GM13976 (cell line): ENCODE data around the gene XPC.

Source experiments
- DNase-seq: peaks from one replicate; pipeline ENCODE4 v3.0.0; 2012; ENCODE audit warnings: low spot score
- in situ Hi-C: fragments of 300-500 bp; cut with MboI; formaldehyde crosslinking; loops from one replicate; pipeline ENCODE4 v1.12.0; 2022; ENCODE audit warnings: low sequenced_read_pairs, mixed read lengths, inconsistent platforms; ENCODE audit not compliant: unreplicated experiment
- TF ChIP-seq, protein P1 (sequence below): IDR thresholded peaks from 2 replicates; pipeline ENCODE4 v1.5.1; 2012; ENCODE audit warnings: borderline replicate concordance, mild to moderate bottlenecking; ENCODE audit not compliant: insufficient read depth; ENCODE audit errors: extremely low read depth, missing control alignments, control extremely low read depth

XPC gene

GRCh38 chr3:14175383-14176037, 2.9 kb downstream of the XPC start:
- in situ Hi-C loops, result no loop called here
- no peak for DNase-seq

GRCh38 chr3:14174483-14174882, 3.9 kb downstream of the XPC start:
- in situ Hi-C loops, result no loop called here
- TF ChIP-seq, protein P1, sequence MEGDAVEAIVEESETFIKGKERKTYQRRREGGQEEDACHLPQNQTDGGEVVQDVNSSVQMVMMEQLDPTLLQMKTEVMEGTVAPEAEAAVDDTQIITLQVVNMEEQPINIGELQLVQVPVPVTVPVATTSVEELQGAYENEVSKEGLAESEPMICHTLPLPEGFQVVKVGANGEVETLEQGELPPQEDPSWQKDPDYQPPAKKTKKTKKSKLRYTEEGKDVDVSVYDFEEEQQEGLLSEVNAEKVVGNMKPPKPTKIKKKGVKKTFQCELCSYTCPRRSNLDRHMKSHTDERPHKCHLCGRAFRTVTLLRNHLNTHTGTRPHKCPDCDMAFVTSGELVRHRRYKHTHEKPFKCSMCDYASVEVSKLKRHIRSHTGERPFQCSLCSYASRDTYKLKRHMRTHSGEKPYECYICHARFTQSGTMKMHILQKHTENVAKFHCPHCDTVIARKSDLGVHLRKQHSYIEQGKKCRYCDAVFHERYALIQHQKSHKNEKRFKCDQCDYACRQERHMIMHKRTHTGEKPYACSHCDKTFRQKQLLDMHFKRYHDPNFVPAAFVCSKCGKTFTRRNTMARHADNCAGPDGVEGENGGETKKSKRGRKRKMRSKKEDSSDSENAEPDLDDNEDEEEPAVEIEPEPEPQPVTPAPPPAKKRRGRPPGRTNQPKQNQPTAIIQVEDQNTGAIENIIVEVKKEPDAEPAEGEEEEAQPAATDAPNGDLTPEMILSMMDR, result no peak
- no peak for DNase-seq

More at GRCh38 chr3:14175383-14176037, 2.9 kb downstream of the XPC start:
- TF ChIP-seq, protein P1, result no peak

DNA sequence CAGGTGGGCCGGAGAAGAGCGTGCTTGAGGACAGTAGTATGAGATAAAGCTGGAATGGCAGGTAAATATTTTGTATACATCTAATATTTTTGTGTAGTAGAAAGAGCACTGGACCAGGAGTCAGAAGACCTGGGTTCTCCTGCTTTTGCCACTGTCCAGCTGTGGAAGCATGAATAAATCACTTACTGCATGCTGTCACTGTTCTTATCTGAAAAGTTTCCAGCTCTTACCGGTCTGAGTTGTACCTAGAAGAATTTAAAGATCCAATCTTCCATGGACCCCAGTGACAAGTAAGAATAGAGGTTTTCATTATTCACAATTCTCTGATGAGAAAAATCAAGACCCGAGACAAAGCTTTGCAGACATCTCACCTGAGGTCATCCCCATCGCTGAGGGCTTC, 5.9 kb downstream of the XPC start:
- TF ChIP-seq, protein P1, result no peak
- in situ Hi-C loops, result no loop called here

GRCh38 chr3:14170531-14171159, 7.8 kb downstream of the XPC start:
- no peak for DNase-seq
- in situ Hi-C loops, result no loop called here
- TF ChIP-seq, protein P1, result no peak

More for the DNA sequence above, 5.9 kb downstream of the XPC start:
- no peak for DNase-seq

- TF ChIP-seq, protein P1, result no peak
- in situ Hi-C loops, result no loop called here
- no peak for DNase-seq
Observed at GRCh38 chr3:14169871-14170270, 8.5 kb downstream of the XPC start.

DNA sequence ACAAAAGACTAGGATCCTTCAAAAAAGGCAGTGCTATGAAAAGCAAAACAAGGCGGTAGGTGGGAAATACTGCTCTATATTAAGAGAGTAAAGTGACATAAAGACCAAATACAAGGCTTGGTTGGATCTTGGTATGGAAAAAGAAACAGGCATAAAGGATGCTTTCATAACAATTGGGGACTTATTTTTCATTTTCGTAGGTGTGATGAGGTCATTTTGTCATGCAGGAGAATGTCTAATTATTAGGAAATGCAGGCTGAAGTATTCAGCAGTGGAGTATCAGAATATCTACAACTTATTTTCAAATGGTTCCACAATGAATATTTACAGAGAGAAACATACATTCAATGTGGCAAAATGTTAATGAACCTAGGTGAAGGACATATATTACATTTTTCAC, 9.0 kb downstream of the XPC start:
- DNase-seq, result no peak
- TF ChIP-seq, protein P1, result no peak
- in situ Hi-C loops, result no loop called here
